ENCODE results near the gene EN1.

Gene EN1

DNA sequence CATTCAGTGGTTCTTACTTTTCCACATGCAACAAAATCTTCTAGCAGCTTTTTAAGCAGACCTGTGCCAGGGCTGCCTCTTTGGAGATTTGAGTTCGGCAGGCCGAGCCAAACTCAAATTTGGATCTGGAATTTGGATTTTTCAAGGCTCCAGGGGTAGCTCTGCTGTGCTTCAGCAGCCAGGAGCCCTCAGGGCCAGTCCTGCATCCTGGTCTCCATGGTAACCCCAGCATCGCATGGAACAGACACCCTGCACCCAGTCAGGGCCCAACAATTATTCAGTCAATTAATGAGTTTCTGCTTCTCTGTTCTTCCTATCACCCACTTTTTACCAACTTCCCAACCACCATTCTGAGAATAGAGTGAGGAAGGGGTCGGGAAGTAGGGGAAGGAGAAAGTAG, 30.0 kb downstream of the EN1 start:
- no peak for DNase-seq (ENCODE audit: low read depth)

GRCh38 chr2:118816669-118817068, 30.8 kb downstream of the EN1 start:
- DNase-seq (ENCODE audit: low read depth): no peak

GRCh38 chr2:118815731-118816130, 31.7 kb downstream of the EN1 start:
- DNase-seq (ENCODE audit: low read depth): no peak

DNA sequence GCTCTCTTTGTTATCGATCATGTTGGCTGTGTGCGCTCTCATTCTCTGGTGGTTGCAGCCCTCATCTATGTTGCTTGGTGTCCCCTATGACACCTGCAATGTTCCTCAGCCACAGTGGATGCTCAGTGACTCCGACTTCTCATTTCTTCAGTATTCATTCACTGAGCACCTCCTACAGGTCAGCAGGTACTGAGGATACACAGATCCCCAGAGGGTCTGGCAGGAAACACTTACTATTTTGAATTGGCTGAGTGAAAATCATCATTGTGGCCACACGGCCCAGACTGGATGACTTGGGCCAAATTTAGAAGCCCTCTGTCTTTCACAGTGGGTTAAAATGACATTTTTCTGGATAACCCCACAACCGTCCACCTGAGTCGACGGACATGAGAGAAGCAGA, 32.1 kb downstream of the EN1 start:
- no peak for DNase-seq (ENCODE audit: low read depth)

- DNase-seq (ENCODE audit: low read depth): no peak
Observed at GRCh38 chr2:118814368-118814767, 33.1 kb downstream of the EN1 start.

DNA sequence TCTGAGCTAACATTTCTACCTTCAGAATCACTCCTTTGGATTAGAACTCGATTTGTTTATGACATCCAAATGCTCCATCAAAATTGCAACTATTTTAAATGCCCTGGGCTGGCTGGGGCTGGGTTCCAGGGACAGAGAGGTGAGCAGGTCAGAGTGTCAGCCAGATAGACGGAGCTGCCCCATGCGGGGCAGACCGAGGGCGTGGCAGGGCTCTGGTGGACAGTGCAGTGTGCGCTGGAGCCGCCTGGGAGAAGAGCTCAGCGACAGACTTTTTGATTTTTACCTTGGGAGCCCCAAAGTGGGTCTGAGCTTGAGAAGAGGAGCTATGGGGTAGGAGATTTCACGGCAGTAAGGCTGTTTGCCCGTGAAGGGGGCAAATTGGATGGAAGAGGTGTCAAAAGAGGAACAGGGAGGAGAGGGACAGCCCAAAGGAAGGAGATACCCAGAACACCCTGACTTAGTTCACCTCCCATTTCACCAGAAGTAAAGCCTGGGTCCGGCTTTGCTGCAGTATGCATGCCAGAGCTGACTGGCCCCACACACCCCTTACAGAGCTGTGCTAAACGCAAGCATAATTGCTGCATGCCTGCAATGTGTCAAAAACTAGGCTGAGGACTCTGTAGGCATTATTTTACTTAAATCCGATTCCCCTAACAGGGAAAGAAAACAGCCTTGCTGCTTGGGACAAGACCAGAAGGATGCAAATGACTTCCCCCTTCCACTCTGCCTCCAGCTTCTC, 33.7 kb downstream of the EN1 start:
- DNase-seq (ENCODE audit: low read depth): no peak

GRCh38 chr2:118813111-118813510, 34.3 kb downstream of the EN1 start:
- DNase-seq (ENCODE audit: low read depth): no peak

DNA sequence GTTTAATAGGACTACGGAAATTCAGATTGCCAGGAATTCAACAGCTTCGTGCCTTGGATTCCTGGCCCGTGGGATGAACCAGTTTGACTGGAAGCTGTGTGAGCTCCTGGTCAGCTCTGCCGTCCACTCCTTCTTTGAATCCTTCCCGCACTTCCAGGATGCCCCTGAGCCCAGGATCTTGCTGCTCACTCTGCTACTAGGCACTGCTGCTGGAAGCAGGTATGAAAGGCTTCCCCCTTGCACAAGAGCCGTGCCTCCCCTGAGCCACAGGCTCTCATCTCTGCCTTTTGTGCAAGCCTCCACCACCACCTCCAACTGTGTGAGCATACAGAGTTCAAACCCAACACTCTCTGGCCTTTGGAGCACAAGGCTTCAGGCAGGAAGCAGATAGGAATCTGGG, 34.9 kb downstream of the EN1 start:
- DNase-seq (ENCODE audit: low read depth): no peak

DNA sequence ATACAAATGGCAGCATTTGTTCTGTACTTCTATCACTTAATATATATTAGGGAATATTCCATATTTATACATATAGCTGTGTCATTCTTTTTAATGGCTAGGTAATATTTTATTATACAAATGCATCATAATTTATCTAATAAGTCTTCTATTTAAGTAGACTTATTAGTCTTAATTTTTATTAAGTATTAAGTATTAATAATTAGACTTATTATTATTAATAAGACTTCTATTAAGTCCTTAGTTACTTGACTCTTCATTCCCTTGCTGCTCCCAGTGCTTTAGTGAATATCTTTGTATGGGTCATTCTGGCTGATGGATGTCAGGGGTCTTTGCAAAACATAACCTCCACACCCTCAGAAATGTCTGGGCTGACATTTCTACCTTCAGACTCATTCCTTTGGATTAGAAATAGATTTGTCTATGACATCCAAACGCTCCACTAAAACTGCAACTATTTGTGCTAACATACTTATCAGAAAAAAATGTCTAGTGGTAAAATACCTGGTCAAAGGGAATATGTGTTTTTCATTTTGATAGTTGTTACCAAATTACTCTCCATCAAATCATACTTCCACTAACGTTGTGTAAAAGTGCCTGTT, 35.8 kb downstream of the EN1 start:
- DNase-seq (ENCODE audit: low read depth): no peak

- DNase-seq (ENCODE audit: low read depth): no peak
Observed at GRCh38 chr2:118810766-118811165, 36.7 kb downstream of the EN1 start.

- no peak for DNase-seq (ENCODE audit: low read depth)
Observed at GRCh38 chr2:118808429-118808809, 39.0 kb downstream of the EN1 start.

DNA sequence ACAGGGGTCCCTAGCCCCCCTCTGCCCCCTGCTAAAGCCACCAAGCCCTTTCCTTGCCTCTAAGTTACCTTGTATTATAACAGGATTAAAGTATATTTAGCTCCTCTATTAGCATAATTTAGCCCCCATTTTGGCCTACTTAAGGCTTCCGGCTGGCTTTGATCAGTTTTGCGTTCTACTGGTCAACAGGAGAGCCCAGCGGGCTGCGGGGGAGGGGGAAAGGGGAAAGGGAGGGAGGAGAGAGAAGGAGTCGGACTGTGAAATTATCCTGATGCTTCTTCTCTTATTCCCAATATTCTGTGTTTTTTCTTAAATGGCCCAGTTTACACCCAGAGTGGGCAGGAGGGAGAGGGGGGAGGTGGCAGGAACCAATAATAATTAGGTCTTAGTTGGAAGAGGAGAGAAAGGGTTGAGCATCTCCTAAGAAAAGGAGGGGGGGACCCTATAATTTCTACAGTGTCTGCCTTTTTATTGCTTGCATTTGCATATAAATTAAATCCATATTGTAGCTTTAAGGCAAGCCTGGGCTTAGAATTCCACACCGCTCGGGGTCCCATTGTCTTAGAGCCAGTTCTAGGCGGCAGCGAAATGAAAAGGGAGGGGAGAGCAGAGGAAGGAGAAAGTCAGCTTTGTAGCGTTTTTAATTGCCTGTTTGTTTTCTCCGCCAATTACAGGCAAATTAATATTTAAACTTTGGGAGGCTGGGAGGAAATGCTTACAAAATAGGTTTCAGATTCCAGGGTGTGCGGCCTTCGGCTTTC, 39.6 kb downstream of the EN1 start:
- no peak for DNase-seq (ENCODE audit: low read depth)

GRCh38 chr2:118806797-118807667, 40.4 kb downstream of the EN1 start:
- no peak for DNase-seq (ENCODE audit: low read depth)

- no peak for DNase-seq (ENCODE audit: low read depth)
Observed at GRCh38 chr2:118805064-118805690, 42.3 kb downstream of the EN1 start.

DNA sequence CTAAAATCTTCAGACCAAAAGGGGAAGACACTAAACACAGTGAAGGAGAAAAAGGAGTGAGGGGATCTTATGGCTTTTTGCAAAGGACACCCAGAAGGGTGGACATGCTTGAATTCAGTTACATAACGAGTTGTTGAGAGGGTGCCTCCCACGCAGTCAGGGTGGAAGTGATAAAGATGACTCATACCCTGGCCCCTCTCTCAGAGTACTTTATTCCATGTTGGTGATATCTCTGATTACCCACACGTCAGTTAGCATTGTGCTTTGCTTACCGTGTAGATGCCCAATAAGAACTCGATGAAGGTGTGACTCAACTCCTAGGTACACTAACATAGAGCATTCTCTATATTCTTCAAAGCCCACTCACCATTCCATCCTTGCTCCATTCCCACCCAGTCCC, 44.4 kb downstream of the EN1 start:
- no peak for DNase-seq (ENCODE audit: low read depth)

DNA sequence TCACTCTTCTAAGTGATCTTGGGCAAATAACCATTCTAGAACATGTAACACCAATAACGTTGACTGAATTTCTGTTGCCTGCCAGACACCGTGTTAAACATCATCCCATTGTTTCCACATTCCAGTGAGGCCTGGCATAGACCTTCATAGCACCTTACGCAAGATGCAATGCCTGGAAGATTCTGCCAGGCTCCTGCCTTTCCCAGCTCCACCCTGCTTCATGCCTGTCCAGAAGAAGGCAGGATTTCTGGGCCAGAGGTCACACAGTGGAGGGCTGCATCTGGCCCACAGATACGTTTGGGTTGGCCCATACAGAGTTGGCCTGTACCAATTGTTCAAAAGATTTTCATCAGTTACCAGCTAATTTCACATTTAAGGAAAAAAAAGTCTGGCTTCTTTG, 46.3 kb downstream of the EN1 start:
- DNase-seq (ENCODE audit: low read depth): no peak

GRCh38 chr2:118800736-118801135, 46.7 kb downstream of the EN1 start:
- DNase-seq (ENCODE audit: low read depth): no peak

DNA sequence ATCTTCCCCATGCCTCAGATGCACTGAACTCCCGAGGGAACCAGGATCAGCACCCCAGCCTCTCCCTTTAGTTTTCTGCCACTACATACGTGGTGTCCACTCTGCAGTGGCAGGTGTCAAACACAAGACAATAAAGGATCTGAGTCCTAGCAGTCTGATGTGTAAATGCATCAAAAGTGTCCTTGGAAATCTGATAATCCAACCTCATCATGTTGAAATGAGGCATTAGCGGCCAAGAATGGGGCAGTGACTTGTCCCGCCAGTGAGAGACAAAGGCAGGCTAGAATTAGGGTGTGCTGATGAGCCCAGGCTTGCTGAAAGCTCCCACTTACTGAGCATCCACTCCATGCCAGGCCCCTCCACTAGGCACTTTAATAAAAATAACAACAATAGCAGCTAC, 52.9 kb downstream of the EN1 start:
- DNase-seq (ENCODE audit: low read depth): no peak
